Left ventricle myocardium inferior (tissue), 1 donor: Measurements from ENCODE around the gene AGPAT2. TPM values are rescaled to one million over a fixed set of nuclear protein-coding genes. Genes with fewer than 3 reads are reported as not detected.

ENCODE experiments used
- DNase-seq: peaks from one replicate; pipeline ENCODE4 v3.0.0-alpha.2; 2020
- H3K27ac ChIP-seq: fragments of 200-600 bp; replicated peaks from 2 replicates; pipeline ENCODE4 v1.8.0; 2021
- H3K27me3 ChIP-seq: fragments of 200-600 bp; 2 replicates; pipeline ENCODE4 v1.8.0; 2021; ENCODE audit warnings: low read depth
- H3K36me3 ChIP-seq: fragments of 200-600 bp; 2 replicates; pipeline ENCODE4 v1.8.0; 2021
- H3K4me1 ChIP-seq: fragments of 200-600 bp; 2 replicates; pipeline ENCODE4 v1.8.0; 2021
- H3K4me3 ChIP-seq: fragments of 200-600 bp; 2 replicates; pipeline ENCODE4 v1.8.0; 2021; ENCODE audit warnings: mild to moderate bottlenecking, moderate library complexity
- H3K9me3 ChIP-seq: fragments of 200-600 bp; replicated peaks from 2 replicates; pipeline ENCODE4 v1.8.0; 2021
- intact Hi-C: fragments of 100-400 bp; cut with micrococcal nuclease; formaldehyde crosslinking; loops from one replicate; pipeline ENCODE4 v1.11.0; 2022
- long read RNA-seq: library from polyadenylated mRNA; unstranded; transcript quantifications from one replicate; pipeline ENCODE4 v2.0.0, GENCODE V29; 2021
- total RNA-seq: library from RNA; stranded (reverse); fragmentation: NEBNext Ultra II Directional; extraction: Animal tissue kit (Norgen Biotek cat#: 25700); gene quantifications from one replicate; pipeline ENCODE4 v1.2.1, GENCODE V29; 2021
- TF ChIP-seq, protein P1 (sequence below): fragments of 200-600 bp; IDR thresholded peaks from 2 replicates; pipeline ENCODE4 v1.8.0; 2021; ENCODE audit warnings: antibody characterized with exemption, mild to moderate bottlenecking, borderline replicate concordance
- donor health status: DM: no; HTN: yes; CAD: no; lungs with severe emphysema.

Gene AGPAT2
- total RNA-seq, result 48.8 TPM
- long read RNA-seq, transcript AGPAT2-202 (6 exons, 1,512 nt), result major isoform, 173 of 200 reads
- long read RNA-seq, transcript AGPAT2-201 (5 exons, 1,391 nt), result minor isoform, 10 of 200 reads
- long read RNA-seq, partial matches to known transcripts, result 3 of 200 reads
- long read RNA-seq, other reads (novel, unspliced or antisense), result 14 of 200 reads

DNA sequence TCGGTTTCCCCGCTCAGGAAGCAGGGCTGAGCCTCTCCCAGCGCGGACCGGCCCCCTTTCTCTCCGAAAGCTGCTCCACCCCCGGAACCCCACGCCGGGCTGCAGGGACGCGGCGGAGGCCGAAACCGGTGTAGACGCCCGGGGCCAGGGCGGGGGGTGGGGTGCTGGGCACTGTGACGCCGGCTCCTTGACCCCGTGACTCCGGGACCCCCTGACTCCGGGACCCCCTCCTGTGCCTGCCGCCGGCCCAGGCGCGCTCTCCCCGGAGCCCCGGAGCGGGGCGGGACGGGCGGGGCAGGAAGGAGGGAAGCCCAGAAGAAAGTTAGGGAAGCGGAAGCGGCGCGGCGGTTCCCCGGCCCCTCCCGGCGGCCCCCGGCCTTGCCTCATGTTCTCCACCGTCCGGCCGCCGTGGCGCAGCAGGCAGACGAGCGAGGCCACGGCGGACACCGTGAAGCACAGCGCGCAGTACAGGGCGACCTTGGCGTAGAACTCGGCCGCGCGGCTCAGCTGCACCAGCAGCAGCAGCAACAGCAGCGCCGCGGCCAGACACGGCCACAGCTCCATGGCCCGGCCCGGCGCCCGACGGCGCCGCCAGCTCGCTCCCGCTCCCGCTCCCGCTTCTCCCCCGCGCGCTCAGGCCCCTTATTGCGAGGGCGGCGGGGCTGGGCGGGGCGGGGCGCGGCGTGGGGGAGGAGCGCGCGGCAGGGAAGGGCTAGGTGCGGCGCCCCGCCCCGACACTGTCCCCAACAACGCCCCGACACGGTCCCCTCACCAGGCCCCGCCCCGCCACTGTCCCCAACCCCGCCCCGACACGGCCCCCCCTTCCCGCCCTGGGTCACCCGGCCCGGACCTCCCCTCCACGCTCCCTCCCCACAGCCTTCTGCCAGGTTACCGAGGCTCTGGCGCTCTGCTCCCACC is at the start of gene AGPAT2:
Gene AGPAT2 (minus strand): TSS at position 664 of the 918 bp plus-strand sequence. CDS start 100 bp downstream, at position 564.
- H3K4me1 ChIP-seq, result peaks cover 98% of the 10 kb centered on the region
- intact Hi-C loops, result no loop called here

DNA sequence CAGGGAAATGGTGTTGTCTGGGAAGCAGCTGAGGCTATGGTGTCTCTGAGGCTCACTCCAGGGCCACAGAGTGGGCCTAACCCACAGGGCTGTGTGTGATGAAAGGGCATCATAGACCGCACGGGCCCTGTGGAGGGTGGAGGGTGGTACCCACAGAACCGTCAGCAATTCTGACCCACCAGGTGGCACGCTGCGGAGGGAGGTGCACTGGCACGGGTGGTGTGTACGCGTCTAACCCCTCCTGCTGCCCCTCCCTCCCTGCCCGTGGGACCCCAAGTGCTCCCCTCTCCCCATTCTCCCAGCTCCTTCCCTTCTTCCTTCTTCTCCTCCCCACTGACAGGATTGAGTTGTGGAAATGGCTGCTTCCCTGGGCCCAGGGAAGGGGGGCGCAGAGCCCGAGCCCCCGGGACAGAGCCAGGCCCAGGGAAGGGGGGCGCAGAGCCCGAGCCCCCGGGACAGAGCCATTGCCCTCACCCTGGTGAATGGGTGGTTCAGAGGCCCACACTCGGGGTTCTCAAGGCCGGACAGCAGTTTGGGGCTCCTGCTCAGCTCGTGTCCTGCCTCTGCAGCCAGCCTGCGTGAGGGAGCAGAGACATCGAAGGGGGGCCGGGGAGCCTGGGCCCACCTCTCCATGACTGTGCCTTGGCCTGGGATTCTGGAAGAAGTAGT is 48.7 kb upstream of the AGPAT2 start:
- no peaks in the 10 kb centered on the region for H3K36me3 ChIP-seq
- peaks cover 6% of the 10 kb centered on the region for H3K4me1 ChIP-seq
- DNase-seq, result no peak
- no peaks in the 10 kb centered on the region for H3K9me3 ChIP-seq
- H3K27ac ChIP-seq, result no peak overlapping the region
- TF ChIP-seq, protein P1, sequence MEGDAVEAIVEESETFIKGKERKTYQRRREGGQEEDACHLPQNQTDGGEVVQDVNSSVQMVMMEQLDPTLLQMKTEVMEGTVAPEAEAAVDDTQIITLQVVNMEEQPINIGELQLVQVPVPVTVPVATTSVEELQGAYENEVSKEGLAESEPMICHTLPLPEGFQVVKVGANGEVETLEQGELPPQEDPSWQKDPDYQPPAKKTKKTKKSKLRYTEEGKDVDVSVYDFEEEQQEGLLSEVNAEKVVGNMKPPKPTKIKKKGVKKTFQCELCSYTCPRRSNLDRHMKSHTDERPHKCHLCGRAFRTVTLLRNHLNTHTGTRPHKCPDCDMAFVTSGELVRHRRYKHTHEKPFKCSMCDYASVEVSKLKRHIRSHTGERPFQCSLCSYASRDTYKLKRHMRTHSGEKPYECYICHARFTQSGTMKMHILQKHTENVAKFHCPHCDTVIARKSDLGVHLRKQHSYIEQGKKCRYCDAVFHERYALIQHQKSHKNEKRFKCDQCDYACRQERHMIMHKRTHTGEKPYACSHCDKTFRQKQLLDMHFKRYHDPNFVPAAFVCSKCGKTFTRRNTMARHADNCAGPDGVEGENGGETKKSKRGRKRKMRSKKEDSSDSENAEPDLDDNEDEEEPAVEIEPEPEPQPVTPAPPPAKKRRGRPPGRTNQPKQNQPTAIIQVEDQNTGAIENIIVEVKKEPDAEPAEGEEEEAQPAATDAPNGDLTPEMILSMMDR, result no peak
- H3K4me3 ChIP-seq, result no peak overlapping the region
- intact Hi-C loops, result no loop called here
- no peaks in the 10 kb centered on the region for H3K27me3 ChIP-seq

More for the DNA sequence above, at the start of gene AGPAT2:
- Histone ChIP-seq H3K27ac (peak within 1 kb of the TSS; percentile 97), H3K36me3 (no peaks in the 10 kb centered on the region), H3K9me3 (no peaks in the 10 kb centered on the region), H3K27me3 (no peaks in the 10 kb centered on the region), H3K4me3 (peak within 1 kb of the TSS; percentile 97)
- peak; percentile 89 for DNase-seq
- TF ChIP-seq, protein P1, result no peak

DNA sequence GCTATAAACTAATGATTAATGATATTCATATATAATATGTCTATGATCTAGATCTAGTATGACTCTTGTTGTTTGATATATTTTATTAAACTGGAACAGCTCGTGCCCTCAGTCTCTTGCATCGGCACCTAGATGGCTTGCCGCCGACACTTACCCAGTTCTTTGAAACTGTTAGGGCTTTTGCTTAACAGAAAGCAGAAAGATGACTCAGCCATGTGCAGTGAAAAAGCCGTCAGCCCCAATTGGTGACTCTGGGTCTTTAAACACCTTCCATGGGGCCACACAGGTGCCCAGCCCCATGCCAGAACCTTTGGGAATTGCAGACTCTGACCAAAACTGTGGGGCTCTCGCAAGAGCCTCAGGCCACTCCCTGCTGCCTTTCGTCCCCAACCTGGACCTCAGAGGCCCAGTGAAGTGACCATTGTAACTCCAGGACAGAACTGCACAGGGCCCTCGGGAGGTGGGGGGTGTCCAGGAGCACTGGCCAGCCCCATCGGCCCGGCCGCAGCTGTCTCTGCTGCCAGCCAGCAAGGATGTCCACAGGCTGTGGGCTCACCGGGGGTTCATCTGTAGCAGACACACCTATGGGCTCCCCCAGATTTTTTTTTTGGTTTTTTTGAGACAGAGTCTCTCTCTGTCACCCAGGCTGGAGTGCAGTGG is 47.7 kb upstream of the AGPAT2 start:
- intact Hi-C loops, result no loop called here
- no peaks in the 10 kb centered on the region for H3K27me3 ChIP-seq
- DNase-seq, result no peak
- no peak overlapping the region for H3K27ac ChIP-seq
- no peaks in the 10 kb centered on the region for H3K9me3 ChIP-seq
- H3K4me1 ChIP-seq, result no peaks in the 10 kb centered on the region
- TF ChIP-seq, protein P1, result no peak
- no peaks in the 10 kb centered on the region for H3K36me3 ChIP-seq
- no peak overlapping the region for H3K4me3 ChIP-seq

DNA sequence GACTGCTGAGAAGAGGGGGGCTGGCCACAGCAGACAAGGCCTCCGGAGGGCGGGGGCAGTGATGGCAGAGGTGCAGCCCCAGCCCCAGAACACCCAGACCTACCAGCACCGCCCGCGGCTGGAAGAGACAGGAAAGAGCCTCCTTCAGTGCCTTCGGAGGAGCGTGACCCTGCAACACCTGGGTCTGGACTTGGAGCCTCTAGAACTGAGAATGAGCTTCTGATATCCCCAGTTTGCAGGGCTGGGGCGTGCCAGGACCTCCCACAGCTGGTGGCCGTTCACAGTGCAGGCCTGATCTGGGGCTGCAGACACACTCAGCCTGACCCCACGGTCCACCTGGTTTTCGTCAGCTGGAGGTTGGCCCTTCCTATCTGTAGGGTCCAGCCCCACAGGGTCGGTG is 46.4 kb upstream of the AGPAT2 start:
- TF ChIP-seq, protein P1, result no peak
- no peaks in the 10 kb centered on the region for H3K9me3 ChIP-seq
- no peaks in the 10 kb centered on the region for H3K27me3 ChIP-seq
- H3K4me3 ChIP-seq, result no peak overlapping the region
- H3K4me1 ChIP-seq, result peaks cover 12% of the 10 kb centered on the region
- H3K36me3 ChIP-seq, result no peaks in the 10 kb centered on the region
- no peak for DNase-seq
- intact Hi-C loops, result no loop called here
- H3K27ac ChIP-seq, result no peak overlapping the region
